GM21381 (cell line): ENCODE data around the gene NUP205.
A peak's percentile ranks its signal among the peaks of the same experiment; 100 is the strongest.

Source experiments
- ATAC-seq: cut with Tn5 transposase; IDR thresholded peaks from one replicate; pipeline ENCODE4 v1.9.1; 2021; ENCODE audit warnings: mild to moderate bottlenecking, moderate library complexity; ENCODE audit not compliant: unreplicated experiment

Gene NUP205

DNA sequence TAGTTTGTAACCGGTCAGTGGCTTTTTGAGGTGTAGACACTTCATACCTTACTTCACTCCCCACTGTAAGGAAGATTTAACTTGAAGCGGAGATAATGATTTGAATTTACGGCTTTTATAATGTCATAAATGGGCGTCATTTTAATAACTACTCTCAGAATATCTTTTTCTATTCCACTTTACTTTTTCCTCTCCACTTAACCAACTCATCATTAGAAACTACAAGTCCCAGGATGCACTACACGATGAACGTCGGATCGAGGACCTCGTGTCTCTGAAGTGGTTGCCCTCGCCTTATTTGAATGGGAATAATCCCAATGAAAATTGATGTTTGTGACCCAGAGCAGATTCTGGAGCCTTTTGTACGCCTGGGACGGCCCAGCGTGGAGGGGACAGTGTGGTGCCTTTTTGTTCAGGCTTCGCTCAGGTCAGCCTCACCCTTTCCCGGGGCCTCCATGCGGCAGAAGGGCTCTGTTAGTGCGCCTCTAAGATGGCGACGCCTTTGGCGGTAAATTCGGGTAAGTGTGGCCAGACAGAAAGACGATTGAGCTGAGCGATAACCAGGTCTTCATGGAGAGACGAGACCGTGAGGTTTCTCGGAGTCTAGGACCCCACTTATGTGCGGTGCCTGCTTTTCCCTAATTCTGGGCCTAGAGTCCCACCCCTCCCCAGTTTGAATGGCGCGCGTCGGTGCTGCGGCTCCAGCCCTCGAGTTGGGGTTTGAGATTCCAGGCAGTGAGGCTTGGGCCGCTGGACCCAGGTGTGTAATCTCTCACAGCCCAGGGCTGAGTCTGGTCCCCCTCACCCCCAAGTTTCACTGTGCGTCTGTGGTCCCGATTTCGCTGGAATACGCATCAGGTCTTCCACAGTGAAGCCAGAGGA lies at the start of gene NUP205:
Gene NUP205, plus strand, starts transcription at position 463 of the 882 bp plus-strand sequence. Its CDS starts 28 bp downstream, at position 491.
- peak; percentile 66 for ATAC-seq

GRCh38 chr7:135508883-135509588 lies 48.7 kb upstream of the NUP205 start:
- no peak for ATAC-seq

DNA sequence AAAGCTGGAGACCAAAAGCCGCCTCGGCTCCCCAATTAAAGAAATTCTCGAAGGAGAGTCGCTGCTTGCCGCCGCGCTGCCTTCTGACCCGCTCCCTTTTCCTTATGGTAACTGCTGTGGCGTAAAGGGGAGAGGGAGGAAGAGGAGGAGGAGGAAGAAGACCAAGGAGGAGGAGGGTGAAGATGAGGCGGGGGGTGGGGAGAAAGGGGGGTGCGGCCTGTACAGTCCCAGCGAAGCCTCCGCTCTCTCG lies 48.2 kb upstream of the NUP205 start:
- ATAC-seq, result no peak

DNA sequence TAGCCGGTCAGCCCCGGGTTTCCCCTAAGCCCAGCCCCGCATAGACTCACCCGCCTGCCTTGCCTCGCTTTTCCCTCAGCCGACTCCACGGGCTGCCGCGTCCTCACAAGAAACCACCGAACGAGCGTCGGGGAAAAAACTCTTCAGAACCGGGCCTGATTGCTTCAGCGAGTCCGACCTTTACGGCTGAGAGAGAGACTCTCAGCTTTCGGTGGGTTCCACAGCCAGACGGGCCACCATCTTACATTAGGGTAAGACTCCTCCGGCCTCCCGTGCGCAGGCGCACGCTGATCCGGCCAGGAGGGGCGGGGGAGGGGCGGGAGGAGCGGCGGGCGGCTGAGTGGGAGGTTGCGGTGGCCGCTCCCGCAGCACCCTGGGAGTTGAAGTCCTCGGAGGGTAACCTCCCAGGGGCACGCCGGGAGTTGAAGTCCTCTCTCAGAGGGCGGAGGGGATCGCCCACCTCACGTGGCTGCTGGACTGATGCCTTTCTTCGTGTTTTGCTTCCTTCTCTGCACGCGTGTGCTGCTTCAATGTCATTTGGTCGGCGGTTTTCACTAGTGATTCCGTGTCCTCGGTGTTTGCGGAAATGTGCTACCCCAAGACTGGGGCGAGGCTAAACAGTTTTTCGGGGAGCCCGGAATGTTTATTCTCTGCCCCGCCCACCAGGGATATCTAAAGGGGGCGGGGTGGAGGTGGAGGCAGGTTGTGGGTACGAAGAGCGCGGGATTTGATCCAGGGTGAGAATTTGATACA lies 47.7 kb upstream of the NUP205 start, which contains the start of gene CNOT4:
Gene CNOT4, minus strand, starts transcription at position 264 of the 753 bp plus-strand sequence. CDS start 71,771 bp downstream, outside the sequence.
- peak; percentile 97 for ATAC-seq

- ATAC-seq, result no peak
These were observed 47.0 kb upstream of the NUP205 start for GRCh38 chr7:135510592-135511183.

- peak; percentile 27 for ATAC-seq
These were observed 45.4 kb upstream of the NUP205 start for GRCh38 chr7:135512135-135512887.

DNA sequence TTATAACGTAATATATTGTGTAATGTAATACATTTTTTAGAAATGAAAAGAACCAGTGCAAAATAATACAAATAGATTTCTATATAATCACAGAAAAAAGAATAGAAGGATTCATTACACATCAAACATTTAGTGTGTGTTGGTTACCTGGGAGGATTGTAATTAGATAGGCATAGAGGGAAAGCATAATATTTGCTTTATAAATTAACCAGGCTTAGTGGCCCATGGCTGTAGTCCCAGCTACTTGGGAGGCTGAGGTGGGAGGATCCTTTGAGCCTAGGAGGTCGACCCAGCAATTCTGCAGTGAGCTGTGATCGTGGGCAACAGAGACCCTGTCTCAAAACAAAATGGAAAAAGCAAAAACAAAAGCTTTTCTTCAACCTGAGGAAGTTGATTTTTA lies 42.9 kb upstream of the NUP205 start:
- no peak for ATAC-seq

GRCh38 chr7:135517060-135517459 lies 40.7 kb upstream of the NUP205 start:
- ATAC-seq, result no peak

GRCh38 chr7:135518748-135519147 lies 39.0 kb upstream of the NUP205 start:
- no peak for ATAC-seq

GRCh38 chr7:135519233-135519688 lies 38.5 kb upstream of the NUP205 start:
- no peak for ATAC-seq

DNA sequence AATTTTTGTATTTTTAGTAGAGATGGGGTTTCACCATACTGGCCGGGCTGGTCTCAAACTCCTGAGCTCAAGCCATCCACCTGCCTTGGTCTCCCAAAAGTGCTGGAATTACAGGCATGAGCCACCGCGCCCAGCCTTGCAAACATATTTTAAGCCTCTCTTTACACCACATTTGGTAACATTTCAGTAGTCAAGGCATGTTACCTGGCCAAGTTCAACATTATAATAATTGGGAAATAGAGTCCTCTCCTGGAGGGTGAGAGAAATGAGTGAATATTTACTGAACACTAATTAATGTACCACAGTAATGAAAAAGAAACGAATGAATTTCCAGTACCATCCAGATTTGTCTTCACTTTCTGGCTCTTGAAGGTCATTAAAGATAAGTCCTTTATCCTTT lies 37.8 kb upstream of the NUP205 start:
- ATAC-seq, result no peak

DNA sequence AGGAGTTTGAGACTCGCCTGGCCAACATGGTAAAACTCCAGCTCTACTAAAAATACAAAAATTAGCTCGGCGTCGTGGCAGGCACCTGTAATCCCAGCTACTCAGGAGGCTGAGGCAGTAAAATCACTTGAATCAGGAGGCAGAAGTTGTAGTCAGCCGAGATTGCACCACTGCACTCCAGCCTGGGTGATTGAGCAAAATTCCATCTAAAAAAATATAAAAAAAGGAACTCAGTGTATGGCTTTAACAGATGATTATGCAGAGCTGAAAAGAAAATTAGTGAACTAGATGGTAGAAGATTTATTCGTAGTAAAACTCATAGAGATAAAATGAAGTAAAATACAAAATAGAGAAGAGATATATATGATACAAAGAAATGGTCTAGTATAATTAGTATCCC lies 35.2 kb upstream of the NUP205 start:
- ATAC-seq, result no peak

DNA sequence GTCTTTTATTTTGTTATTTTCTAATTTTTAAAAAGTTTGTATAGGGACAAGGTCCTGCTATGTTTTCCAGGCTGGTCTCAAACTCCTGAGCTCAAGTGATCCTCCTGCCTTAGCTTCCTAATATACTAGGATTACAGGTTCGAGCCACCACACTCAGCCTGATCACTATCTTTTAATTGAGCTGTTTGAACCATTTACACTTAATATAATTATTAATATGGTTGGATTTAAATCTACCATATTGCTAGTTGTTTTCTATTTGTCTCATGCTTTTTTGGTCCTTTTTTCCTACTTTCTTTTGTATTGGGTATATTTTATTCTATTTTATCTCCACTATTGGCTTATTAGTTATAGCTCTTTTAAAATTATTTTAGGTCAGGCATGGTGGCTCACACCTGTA lies 34.6 kb upstream of the NUP205 start:
- ATAC-seq, result no peak

DNA sequence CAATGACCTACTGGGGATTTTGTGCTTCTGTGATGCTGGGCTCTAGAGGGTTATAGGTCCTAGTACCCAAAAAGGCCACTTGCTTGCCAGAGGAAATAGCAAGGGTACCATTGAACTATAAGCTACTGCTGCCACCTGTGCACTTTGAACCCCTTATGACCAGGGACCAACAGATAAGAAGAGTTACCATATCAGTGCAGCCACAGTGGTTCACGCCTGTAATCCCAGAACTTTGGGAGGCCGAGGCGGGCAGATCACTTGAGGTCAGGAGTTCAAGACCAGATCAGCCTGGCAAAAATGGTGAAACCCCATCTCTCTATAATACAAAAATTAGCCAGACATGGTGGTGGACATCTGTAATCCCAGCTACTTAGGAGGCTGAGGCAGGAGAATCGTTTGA lies 32.3 kb upstream of the NUP205 start:
- ATAC-seq, result no peak

- ATAC-seq, result no peak
These were observed 30.7 kb upstream of the NUP205 start for GRCh38 chr7:135527025-135527424.

DNA sequence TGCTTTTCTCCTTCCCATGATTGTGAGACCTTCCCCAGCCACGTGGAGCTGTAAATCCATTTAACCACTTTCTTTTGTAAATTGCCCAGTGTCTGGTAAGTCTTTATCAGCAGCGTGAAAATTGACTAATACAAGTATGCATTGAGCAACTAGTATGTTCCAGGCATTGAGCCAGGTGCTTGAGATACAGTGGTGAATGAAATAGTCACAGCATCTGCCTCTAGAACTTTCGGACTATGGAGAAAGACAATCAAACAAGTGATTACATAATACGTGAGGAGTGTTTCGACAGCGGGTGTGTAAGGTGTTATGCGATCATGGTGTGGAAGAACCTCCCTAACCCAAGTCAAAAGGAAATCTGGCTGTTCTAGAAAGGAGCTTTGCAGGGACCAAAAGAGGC lies 21.6 kb upstream of the NUP205 start:
- no peak for ATAC-seq

DNA sequence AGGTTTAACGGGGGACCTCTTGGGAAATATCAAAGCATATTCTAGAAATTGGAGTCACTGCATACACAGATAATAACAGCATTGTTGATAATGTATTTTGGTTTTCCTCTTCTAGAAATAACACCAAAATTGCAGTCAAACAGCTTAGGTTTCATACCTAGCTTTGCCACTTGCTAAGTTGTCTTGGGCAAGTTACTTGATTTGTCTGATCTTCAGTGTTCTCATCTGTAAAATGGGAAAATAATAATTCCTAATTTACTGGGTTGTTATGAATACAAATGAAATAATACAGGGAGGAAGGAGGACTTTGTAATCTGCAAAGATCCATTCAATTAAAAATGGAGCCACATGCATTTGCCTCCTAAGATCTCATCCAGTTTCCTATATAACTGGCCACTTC lies 20.3 kb upstream of the NUP205 start:
- ATAC-seq, result no peak

DNA sequence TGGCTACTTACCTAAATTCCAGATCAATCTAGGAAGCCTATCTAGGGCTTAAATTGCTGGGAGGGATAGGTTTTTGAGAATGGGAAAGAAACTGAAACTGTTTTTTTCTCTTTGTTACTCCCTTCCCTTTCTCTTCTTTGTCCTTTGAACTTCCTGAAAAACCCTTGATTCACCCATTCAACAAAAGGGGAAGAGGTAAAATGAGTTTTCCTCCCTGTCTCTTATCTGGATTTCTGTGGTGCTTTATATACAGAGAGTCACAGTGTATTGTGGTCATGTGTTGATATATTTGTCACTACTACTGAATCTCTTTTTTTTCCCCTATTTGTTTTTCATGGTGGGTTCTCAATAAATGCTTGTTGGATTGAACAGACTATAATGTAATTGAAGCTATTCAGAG lies 19.8 kb upstream of the NUP205 start:
- no peak for ATAC-seq

- ATAC-seq, result no peak
These were observed 19.3 kb upstream of the NUP205 start for GRCh38 chr7:135538376-135538775.

GRCh38 chr7:135539629-135540028 lies 18.1 kb upstream of the NUP205 start:
- no peak for ATAC-seq
